DOHH2 (cell line): ENCODE results near the gene CRIM1.

ENCODE experiments used
- CTCF ChIP-seq: fragments of 200-600 bp; sonication (generic); IDR thresholded peaks from one replicate; pipeline ENCODE4 v1.5.1; 2014; ENCODE audit warnings: antibody characterized with exemption, mild to moderate bottlenecking, low read depth, low read length; ENCODE audit not compliant: poor library complexity, severe bottlenecking
- EZH2phosphoT487 ChIP-seq: fragments of 200-600 bp; sonication (generic); IDR thresholded peaks from 2 replicates; pipeline ENCODE4 v1.6.1; 2017; ENCODE audit warnings: borderline replicate concordance, mild to moderate bottlenecking, antibody characterized with exemption, low read length, moderate library complexity, mixed read lengths

GRCh38 chr2:36568516-36569246, 213.1 kb downstream of the CRIM1 start:
- no peak for TF ChIP-seq CTCF
- TF ChIP-seq EZH2phosphoT487, result no peak
